GM20000 (cell line): ENCODE measurements around the gene THAP4.

Experiments used
- DNase-seq: peaks from one replicate; pipeline ENCODE4 v3.0.0; 2012; ENCODE audit warnings: low spot score
- CTCF ChIP-seq: IDR thresholded peaks from 2 replicates; pipeline ENCODE4 v1.5.1; 2012; ENCODE audit warnings: mild to moderate bottlenecking, control low read depth; ENCODE audit errors: extremely low read depth, missing control alignments

Gene THAP4

GRCh38 chr2:241620419-241620769 lies 16.6 kb downstream of the THAP4 start:
- no peak for TF ChIP-seq CTCF
- DNase-seq, result no peak

DNA sequence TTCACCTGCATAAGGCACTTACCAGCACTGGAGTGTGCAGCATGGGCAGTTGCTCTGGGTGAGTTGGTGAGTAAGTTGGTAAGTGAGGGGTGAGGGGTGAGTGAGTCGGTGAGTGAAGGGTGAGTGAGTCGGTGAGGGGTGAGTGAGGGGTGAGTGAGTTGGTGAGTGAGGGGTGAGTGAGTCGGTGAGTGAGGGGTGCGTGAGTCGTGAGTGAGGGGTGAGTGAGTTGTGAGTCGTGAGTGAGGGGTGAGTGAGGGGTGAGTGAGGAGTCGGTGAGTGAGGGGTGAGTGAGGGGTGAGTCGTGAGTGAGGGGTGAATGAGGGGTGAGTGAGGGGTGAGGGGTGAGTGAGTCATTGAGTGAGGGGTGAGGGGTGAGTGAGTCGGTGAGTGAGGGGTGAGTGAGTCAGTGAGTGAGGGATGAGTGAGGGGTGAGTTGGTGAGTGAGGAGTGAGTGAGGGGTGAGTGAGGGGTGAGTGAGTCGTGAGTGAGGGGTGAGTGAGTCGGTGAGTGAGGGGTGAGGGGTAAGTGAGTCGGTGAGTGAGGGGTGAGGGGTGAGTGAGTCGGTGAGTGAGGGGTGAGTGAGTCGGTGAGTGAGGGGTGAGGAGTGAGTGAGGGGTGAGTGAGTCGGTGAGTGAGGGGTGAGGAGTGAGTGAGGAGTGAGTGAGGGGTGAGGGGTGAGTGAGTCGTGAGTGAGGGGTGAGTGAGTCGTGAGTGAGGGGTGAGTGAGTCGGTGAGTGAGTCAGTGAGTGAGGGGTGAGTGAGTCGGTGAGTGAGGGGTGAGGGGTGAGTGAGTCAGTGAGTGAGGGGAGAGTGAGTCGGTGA lies 17.1 kb downstream of the THAP4 start:
- DNase-seq, result no peak
- TF ChIP-seq CTCF, result no peak

DNA sequence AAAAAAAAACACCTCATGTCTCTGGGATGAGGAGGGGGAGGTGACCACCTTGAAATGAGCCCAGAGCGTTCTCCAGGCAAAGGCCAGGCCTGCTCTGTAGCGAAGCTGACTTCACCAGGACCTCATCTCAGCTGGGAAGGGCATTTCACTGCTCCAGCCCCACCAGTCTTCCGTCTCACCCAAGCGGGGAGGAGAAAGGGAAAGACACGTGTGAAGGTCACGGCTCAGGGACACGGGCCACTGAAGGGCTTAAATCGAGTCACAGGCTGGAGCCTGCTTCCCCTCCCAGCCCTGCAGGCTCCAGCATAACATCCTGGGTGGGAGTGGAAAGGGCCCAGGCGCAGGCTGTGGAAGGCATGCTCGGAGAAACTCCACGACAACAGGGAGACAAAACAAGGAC lies 18.1 kb downstream of the THAP4 start:
- no peak for TF ChIP-seq CTCF

DNA sequence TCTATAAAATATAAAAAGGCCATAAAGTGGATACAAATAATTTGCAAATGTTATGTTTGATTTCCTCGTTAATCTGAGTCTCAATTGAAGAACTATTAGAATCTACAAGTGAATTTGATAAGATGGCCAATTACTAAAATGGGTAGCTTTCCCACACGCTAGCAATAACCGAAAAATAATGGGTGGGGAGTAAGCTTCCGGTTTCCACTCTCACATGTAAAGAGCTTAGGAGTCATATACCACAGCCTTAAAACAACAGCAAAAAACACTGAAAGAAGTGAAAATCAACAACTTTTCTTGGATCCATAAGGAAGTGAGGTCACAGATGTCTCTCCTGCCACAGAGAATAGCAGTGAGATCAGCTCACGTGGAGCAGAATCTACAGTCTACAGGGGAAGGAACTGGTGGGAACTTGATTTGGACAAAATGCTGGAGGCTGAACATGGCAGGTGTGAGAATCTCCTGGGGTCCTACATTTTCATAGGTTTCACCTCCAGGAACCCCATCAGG lies 18.6 kb downstream of the THAP4 start:
- no peak for DNase-seq
- no peak for TF ChIP-seq CTCF

More for the DNA sequence above, 18.1 kb downstream of the THAP4 start:
- DNase-seq, result no peak

- TF ChIP-seq CTCF, result no peak
- peak; percentile 68 for DNase-seq
These were observed 19.4 kb downstream of the THAP4 start for GRCh38 chr2:241617431-241618154.

- DNase-seq, result no peak
- no peak for TF ChIP-seq CTCF
These were observed 20.5 kb downstream of the THAP4 start for GRCh38 chr2:241616168-241617125.
